ENCODE results near the gene ZNF385D. TPM values are rescaled to one million over a fixed set of nuclear protein-coding genes. Genes with fewer than 3 reads are reported as not detected.

Gene ZNF385D
- total and polyA plus RNA-seq, 2 experiments from 2014 or later = 2.7 to 12.3 TPM

GRCh38 chr3:21462141-21462540 lies 288.9 kb downstream of the ZNF385D start (continued):
- TF ChIP-seq ZNF462 (CRISPR knock-in tag; IDR thresholded peaks at IDR 0.05) = no peak
- no peak for TF ChIP-seq REST (IDR thresholded peaks at IDR 0.05; ENCODE audit: unreplicated experiment)
- TF ChIP-seq POLR2AphosphoS5 (IDR thresholded peaks at IDR 0.05; ENCODE audit: low read depth) = no peak

GRCh38 chr3:21457084-21457483 lies 293.9 kb downstream of the ZNF385D start:
- Histone ChIP-seq H3K4me3 (no peak overlapping the region), H3K9me2 (ENCODE audit: insufficient read depth) (no peaks in the 10 kb centered on the region), H3K36me3 (ENCODE audit: insufficient read depth) (no peaks in the 10 kb centered on the region), H3K27ac (ENCODE audit: low read depth) (no peak overlapping the region), H3K79me2 (replicated peaks; ENCODE audit: insufficient read depth) (no peaks in the 10 kb centered on the region), H4K20me1 (replicated peaks; ENCODE audit: insufficient read depth) (no peaks in the 10 kb centered on the region), H3K4me2 (no peak overlapping the region), H2AFZ (no peak overlapping the region), H3F3A (replicated peaks; ENCODE audit: low read depth) (no peaks in the 10 kb centered on the region), H3K27me3 (ENCODE audit: insufficient read depth) (no peaks in the 10 kb centered on the region), H3K4me1 (ENCODE audit: insufficient read depth) (no peaks in the 10 kb centered on the region)
- Mint-ChIP-seq H3K4me1 (no peaks in the 10 kb centered on the region), H3K27me3 (ENCODE audit: insufficient read depth, low read depth, poor library complexity) (peaks cover 4% of the 10 kb centered on the region), H3K36me3 (ENCODE audit: low read depth) (0 out of 3 replicates have a peak, but pooled peaks cover 2% of the 10 kb centered on the region), H3K27ac (no peak overlapping the region), H3K4me3 (no peak overlapping the region), H3K9me3 (peaks cover 8% of the 10 kb centered on the region; the same call in 2 of the 3 replicates)
- DNase-seq (ENCODE audit: low spot score) = no peak
- ATAC-seq = no peak
- TF ChIP-seq JUNB (IDR thresholded peaks at IDR 0.05; ENCODE audit: unreplicated experiment) (no peak), EZH2 (IDR thresholded peaks at IDR 0.05; ENCODE audit: low read depth, unreplicated experiment) (no peak), ETS1 (IDR thresholded peaks at IDR 0.05) (no peak), ZNF114 (CRISPR knock-in tag; IDR thresholded peaks at IDR 0.05) (no peak), EZH2phosphoT487 (IDR thresholded peaks at IDR 0.05; ENCODE audit: unreplicated experiment) (no peak), CTCF (conservative IDR thresholded peaks at IDR 0.05; ENCODE audit: low read depth in 2 of 2) (no peak)

Data from GM23338 (cell line).